Neural progenitor cell (in vitro differentiated cells): ENCODE results near the gene MACROH2A1. TPM values are rescaled to one million over a fixed set of nuclear protein-coding genes. Genes with fewer than 3 reads are reported as not detected.

Experiments used
- DNase-seq: peaks from one replicate; pipeline ENCODE4 v3.0.0-alpha.2; 2016; ENCODE audit warnings: low spot score
- H2AFZ ChIP-seq: fragments of 200-600 bp; sonication (generic); replicated peaks from 2 replicates; pipeline ENCODE4 v1.6.1; 2016; ENCODE audit warnings: antibody characterized with exemption
- H3F3A ChIP-seq: fragments of 200-600 bp; sonication (generic); 2 replicates; pipeline ENCODE4 v1.6.1; 2016; ENCODE audit warnings: antibody characterized with exemption, low read depth
- H3K27ac ChIP-seq: fragments of 200-600 bp; sonication (generic); 2 replicates; pipeline ENCODE4 v1.5.1; 2016; ENCODE audit warnings: mild to moderate bottlenecking
- H3K27me3 ChIP-seq: fragments of 200-600 bp; sonication (generic); 2 replicates; pipeline ENCODE4 v1.6.1; 2016; ENCODE audit warnings: mild to moderate bottlenecking, moderate library complexity
- H3K36me3 ChIP-seq: fragments of 200-600 bp; sonication (generic); 2 replicates; pipeline ENCODE4 v1.5.1; 2016
- H3K4me1 ChIP-seq: fragments of 200-600 bp; sonication (generic); 2 replicates; pipeline ENCODE4 v1.6.1; 2016; ENCODE audit warnings: mixed run types
- H3K4me2 ChIP-seq: fragments of 200-600 bp; sonication (generic); 2 replicates; pipeline ENCODE4 v1.6.1; 2016
- H3K4me3 ChIP-seq: fragments of 200-600 bp; sonication (generic); 2 replicates; pipeline ENCODE4 v1.5.1; 2016
- H3K79me2 ChIP-seq: fragments of 200-600 bp; sonication (generic); 2 replicates; pipeline ENCODE4 v1.6.1; 2016; ENCODE audit warnings: low read depth
- H3K9ac ChIP-seq: fragments of 200-600 bp; sonication (generic); 2 replicates; pipeline ENCODE4 v1.6.1; 2016
- H3K9me3 ChIP-seq: fragments of 200-600 bp; sonication (generic); 2 replicates; pipeline ENCODE4 v1.5.1; 2016; ENCODE audit warnings: low read depth
- H4K20me1 ChIP-seq: fragments of 200-600 bp; sonication (generic); 2 replicates; pipeline ENCODE4 v1.6.1; 2016; ENCODE audit warnings: low read depth
- H3K27ac Mint-ChIP-seq: 3 replicates; pipeline ENCODE4 v1.8.0; 2021; ENCODE audit warnings: mixed read lengths
- H3K27me3 Mint-ChIP-seq: 2 replicates; pipeline ENCODE4 v1.8.0; 2022; ENCODE audit warnings: low read depth, mild to moderate bottlenecking, inconsistent platforms, moderate library complexity, mixed read lengths; ENCODE audit not compliant: insufficient read depth
- H3K36me3 Mint-ChIP-seq: 3 replicates; pipeline ENCODE4 v1.8.0; 2021; ENCODE audit warnings: mixed read lengths
- H3K4me1 Mint-ChIP-seq: 3 replicates; pipeline ENCODE4 v1.8.0; 2021; ENCODE audit warnings: mixed read lengths
- H3K4me3 Mint-ChIP-seq: 3 replicates; pipeline ENCODE4 v1.8.0; 2021; ENCODE audit warnings: mild to moderate bottlenecking, moderate library complexity, mixed read lengths
- H3K9me3 Mint-ChIP-seq: 3 replicates; pipeline ENCODE4 v1.8.0; 2020; ENCODE audit warnings: mixed read lengths
- CTCF ChIP-seq: fragments of 200-600 bp; sonication (generic); IDR thresholded peaks from 2 replicates; pipeline ENCODE4 v1.5.1; 2017; ENCODE audit warnings: antibody characterized with exemption, mild to moderate bottlenecking
- EZH2 ChIP-seq: fragments of 200-600 bp; sonication (generic); IDR thresholded peaks from 2 replicates; pipeline ENCODE4 v1.6.1; 2017; ENCODE audit warnings: antibody characterized with exemption, mild to moderate bottlenecking, moderate library complexity
- EZH2phosphoT487 ChIP-seq: fragments of 200-600 bp; sonication (generic); IDR thresholded peaks from 2 replicates; pipeline ENCODE4 v1.6.1; 2017; ENCODE audit warnings: antibody characterized with exemption
- total RNA-seq: library from RNA; depleted of rRNA; stranded (reverse); fragments of >200 nt; gene quantifications from 2 replicates; pipeline ENCODE4 v1.2.3, GENCODE V29; 2015; ENCODE audit warnings: low replicate concordance

MACROH2A1 gene
- total RNA-seq, 1 donor from 2014 or later = 179 TPM

DNA sequence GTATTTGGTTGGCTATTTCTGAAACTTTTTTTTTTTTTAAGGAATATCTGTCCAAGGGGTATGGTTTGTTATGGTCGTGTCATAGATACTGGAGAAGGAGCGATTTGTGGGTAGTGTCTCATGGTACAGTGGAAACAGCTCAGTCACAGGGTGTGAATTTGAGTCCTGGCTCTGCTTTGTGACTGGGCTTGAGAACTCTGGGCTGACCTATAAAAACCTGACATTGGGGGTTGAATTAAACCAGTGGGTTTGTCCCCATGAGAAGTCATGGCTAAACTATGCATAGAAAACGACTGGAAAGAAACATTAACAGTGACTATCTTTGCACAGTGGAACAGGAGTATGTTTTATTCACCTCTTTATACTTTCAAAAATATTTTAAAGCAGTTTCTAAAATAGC is 54.7 kb downstream of the MACROH2A1 start:
- TF ChIP-seq EZH2phosphoT487 (no peak), CTCF (no peak), EZH2 (no peak)
- no peaks in the 10 kb centered on the region for H3K79me2 ChIP-seq
- DNase-seq = no peak
- H3K36me3 ChIP-seq = no peaks in the 10 kb centered on the region
- Mint-ChIP-seq H3K4me1 (no peaks in the 10 kb centered on the region), H3K27ac (no peak overlapping the region), H3K36me3 (peaks cover 40% of the 10 kb centered on the region), H3K27me3 (peaks cover 6% of the 10 kb centered on the region), H3K4me3 (no peak overlapping the region), H3K9me3 (no peaks in the 10 kb centered on the region)
- H3K27ac ChIP-seq = no peak overlapping the region
- no peaks in the 10 kb centered on the region for H3K27me3 ChIP-seq
- H4K20me1 ChIP-seq = peaks cover 11% of the 10 kb centered on the region
- H2AFZ ChIP-seq = no peak overlapping the region
- no peaks in the 10 kb centered on the region for H3K4me1 ChIP-seq
- H3K4me2 ChIP-seq = no peak overlapping the region
- no peaks in the 10 kb centered on the region for H3K9me3 ChIP-seq
- no peaks in the 10 kb centered on the region for H3F3A ChIP-seq
- H3K4me3 ChIP-seq = no peak overlapping the region
- H3K9ac ChIP-seq = no peak overlapping the region

GRCh38 chr5:135343413-135343812 is 55.6 kb downstream of the MACROH2A1 start:
- Mint-ChIP-seq H3K36me3 (peaks cover 40% of the 10 kb centered on the region), H3K27ac (no peak overlapping the region), H3K4me1 (no peaks in the 10 kb centered on the region), H3K9me3 (no peaks in the 10 kb centered on the region), H3K27me3 (peaks cover 6% of the 10 kb centered on the region), H3K4me3 (no peak overlapping the region)
- no peak for DNase-seq
- no peak overlapping the region for H2AFZ ChIP-seq
- no peak overlapping the region for H3K4me3 ChIP-seq
- no peaks in the 10 kb centered on the region for H3F3A ChIP-seq
- H3K4me1 ChIP-seq = no peaks in the 10 kb centered on the region
- no peak overlapping the region for H3K27ac ChIP-seq
- no peaks in the 10 kb centered on the region for H3K27me3 ChIP-seq
- H4K20me1 ChIP-seq = peaks cover 9% of the 10 kb centered on the region
- no peaks in the 10 kb centered on the region for H3K36me3 ChIP-seq
- H3K79me2 ChIP-seq = no peaks in the 10 kb centered on the region
- no peaks in the 10 kb centered on the region for H3K9me3 ChIP-seq
- no peak overlapping the region for H3K4me2 ChIP-seq
- TF ChIP-seq CTCF (no peak), EZH2phosphoT487 (no peak), EZH2 (no peak)
- H3K9ac ChIP-seq = no peak overlapping the region

DNA sequence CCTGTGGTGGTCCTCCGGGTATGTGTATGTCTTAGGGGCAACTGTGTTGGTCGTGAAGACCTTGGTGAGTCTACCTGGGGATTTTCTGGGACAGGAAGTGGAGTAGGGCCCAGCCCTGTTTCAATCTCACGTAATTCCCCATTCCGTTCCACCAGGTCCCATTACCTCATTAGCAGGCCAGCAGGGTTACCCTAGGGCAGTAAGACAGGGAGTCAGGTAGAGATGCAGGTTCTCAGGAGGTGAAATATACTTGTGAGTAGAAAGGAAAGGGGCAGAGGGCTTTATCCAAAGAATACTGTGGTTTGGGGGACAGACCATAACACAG is 56.5 kb downstream of the MACROH2A1 start:
- H3K4me2 ChIP-seq = no peak overlapping the region
- Mint-ChIP-seq H3K9me3 (no peaks in the 10 kb centered on the region), H3K27me3 (peaks cover 6% of the 10 kb centered on the region), H3K4me1 (no peaks in the 10 kb centered on the region), H3K4me3 (no peak overlapping the region), H3K36me3 (peaks cover 40% of the 10 kb centered on the region), H3K27ac (no peak overlapping the region)
- no peak overlapping the region for H3K27ac ChIP-seq
- no peaks in the 10 kb centered on the region for H3K4me1 ChIP-seq
- H3K4me3 ChIP-seq = no peak overlapping the region
- no peak overlapping the region for H2AFZ ChIP-seq
- H3K36me3 ChIP-seq = no peaks in the 10 kb centered on the region
- DNase-seq = no peak
- H3F3A ChIP-seq = no peaks in the 10 kb centered on the region
- no peaks in the 10 kb centered on the region for H3K27me3 ChIP-seq
- no peaks in the 10 kb centered on the region for H3K79me2 ChIP-seq
- no peaks in the 10 kb centered on the region for H3K9me3 ChIP-seq
- H4K20me1 ChIP-seq = peaks cover 7% of the 10 kb centered on the region
- TF ChIP-seq EZH2 = no peak
- TF ChIP-seq CTCF = no peak
- TF ChIP-seq EZH2phosphoT487 = no peak
- H3K9ac ChIP-seq = no peak overlapping the region
